NCI-H1105 treated with DMSO at 0.1 percent for 48 hours (cell line): ENCODE results near the gene GGA1.
A peak's percentile ranks its signal among the peaks of the same experiment; 100 is the strongest.

Experiments used
- DNase-seq: peaks from one replicate; lab custom pipeline; 2025; lab: John Stamatoyannopoulos, UW

GGA1 gene

DNA sequence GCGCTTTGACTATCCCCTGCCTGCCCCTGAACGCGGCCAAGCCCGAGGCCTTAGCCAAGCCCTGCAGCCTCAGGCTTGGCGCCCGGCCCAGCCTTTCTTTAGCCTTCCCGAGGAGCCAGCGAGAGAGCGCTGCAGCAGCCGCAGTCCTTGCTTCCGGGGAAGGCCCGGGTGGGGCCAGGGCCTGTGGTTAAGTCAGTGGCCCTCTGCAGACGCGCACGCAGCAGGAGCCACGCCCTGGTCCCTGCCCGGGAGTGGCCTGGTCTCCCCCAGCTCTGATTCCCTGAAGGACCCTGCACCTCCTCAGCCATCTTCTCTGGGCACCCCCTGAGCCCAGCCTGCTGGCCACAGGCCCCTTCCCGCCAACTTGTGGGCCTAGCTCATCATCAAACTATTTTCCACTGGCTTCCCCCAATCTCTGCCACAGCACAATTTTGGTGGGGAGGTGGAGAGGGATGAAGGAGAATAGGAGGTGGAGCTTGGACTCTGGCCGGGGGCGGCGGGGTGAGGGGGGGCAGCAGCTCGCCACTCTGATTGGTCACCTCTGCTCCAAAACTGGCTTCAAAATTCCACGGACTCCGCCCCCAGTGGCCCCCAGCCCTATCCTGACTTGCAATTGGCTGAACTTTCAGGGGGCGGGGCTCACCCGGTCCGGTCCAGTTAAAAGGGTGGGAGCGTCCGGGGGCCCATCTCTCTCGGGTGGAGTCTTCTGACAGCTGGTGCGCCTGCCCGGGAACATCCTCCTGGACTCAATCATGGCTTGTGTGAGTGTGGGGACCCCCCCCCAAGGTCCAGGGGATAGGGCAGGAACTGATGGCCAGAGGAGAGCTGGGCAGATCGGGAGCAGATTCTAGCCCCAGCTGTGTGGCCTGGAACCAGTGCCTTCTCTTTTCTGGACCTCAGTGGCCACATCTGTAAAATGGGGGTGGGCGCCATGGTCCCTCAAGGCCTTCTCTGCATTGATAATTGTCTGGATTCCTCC lies 66.6 kb downstream of the GGA1 start, which contains the start of gene LGALS1:
LGALS1 (plus strand) TSS at position 686 of the 979 bp plus-strand sequence; CDS start at position 753, 67 bp downstream.
- peak; percentile 50 for DNase-seq

DNA sequence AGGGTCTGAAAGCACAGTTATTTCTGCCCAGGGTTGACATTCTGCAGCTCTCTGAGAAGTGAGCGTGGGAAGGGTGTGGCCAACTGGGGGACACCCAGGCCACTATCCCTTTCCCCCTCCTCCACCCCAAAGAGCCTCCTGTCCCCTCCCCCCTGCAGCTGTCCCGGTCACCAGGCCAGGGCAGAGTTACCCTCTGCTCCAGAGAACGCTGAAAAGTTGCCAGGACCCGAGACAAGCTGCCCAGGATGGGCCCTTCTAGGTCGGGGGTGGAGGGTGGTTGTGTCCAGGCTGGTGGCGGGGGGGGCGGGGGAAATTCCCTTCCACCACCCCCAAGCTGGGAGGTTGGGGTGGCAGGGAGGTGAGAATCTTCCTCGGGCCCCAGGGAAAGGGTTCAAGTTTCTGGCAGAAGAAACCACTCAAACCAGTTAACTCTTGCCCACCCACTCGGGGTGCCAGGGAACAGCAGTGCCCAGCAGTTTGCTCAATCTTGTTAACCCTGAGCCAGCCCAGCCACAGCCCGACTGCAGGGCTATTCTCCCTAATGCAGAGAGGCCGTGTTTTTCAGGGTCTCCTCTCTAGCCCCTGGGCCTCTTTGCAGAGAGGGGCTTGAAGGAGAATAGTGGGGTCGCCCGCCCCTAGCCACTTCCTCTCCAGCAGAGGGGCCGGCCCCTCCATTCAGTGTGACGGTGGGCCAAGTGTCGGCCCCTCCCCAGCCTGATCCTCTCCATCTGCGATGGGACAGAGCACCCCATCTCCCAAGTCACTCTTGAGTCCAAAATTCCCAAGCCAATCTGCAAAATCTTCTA lies 67.5 kb downstream of the GGA1 start:
- no peak for DNase-seq

GRCh38 chr22:37676736-37677492 lies 68.3 kb downstream of the GGA1 start:
- no peak for DNase-seq

- DNase-seq, result no peak
These were observed 68.9 kb downstream of the GGA1 start for GRCh38 chr22:37677493-37677974.

GRCh38 chr22:37678372-37678771 lies 69.7 kb downstream of the GGA1 start:
- DNase-seq, result no peak

GRCh38 chr22:37679670-37680069 lies 71.0 kb downstream of the GGA1 start:
- no peak for DNase-seq

DNA sequence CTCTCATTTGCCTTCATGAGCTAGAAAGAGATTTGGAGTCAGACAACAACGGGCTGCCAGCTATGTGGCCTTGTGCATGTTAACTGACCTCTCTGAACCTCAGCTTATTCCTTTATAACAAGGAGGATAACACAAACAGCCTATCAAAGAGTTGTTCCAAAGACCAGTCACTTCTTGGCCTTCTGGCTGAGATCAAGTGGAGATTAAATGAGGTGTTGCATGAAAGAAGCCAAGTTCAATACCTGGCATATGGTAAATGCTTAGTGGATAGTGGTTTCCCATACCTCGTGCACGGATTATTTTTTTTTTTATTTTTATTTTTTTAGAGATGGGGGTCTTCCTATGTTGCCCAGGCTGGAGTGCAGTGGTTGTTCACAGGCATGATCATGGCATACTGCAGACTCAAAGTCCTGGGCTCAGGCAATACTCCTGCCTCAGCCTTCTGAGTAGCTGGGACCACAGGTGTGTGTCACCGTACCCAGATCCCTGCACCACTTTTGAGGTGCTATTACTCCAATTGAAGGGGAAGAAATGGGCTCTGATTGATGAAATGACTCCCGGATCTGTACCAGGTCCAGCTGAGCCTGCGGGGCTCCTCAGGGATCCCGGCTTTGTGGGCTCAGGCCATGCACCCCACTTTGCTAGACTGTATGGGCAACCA lies 71.7 kb downstream of the GGA1 start:
- DNase-seq, result no peak

DNA sequence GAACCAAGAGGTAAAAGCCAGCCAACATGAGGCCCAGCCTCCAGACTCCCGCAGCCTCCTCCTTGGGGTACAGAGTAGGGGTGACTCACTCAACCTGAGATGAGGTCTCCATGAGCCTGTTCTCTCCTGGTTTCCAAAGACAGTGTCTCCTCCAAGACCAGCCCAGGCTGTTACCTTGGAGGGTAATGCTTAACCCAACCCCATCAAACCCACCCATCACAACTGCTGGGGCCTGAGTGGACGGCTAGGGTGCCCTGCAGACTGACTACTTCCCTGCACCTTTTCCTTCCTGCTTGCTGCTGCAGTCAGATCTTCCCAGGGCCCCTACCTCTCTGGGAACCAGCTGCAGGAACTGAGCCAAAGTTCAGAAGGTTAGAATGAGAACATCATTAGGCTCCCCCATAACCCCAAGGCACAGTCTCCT lies 72.4 kb downstream of the GGA1 start:
- no peak for DNase-seq

DNA sequence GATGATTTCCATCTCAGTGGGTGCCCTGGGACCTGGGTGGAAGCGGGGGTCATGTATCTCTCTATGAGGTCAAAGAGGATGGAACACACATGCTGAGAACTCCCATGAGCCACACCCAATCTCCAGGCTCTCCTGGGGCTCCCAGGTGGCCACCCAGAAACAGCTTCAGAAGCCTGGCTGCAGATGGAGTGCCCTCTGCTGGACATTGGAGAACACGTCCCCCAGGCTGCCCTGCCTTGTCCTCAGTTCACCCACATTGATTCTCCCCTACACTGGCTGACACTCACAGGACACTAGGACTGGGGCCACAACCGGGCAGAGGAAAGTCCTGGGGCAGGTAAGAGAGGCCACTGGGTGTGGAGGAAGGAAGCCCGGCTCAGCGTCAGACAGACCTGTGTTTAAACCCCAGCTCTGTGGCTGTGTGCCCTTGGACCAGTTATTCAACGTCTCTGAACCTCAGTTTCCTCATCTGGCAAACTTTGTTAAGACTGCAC lies 73.0 kb downstream of the GGA1 start:
- peak; percentile 26 for DNase-seq
